Measurements from ENCODE around the gene ITPK1.

Gene ITPK1

DNA sequence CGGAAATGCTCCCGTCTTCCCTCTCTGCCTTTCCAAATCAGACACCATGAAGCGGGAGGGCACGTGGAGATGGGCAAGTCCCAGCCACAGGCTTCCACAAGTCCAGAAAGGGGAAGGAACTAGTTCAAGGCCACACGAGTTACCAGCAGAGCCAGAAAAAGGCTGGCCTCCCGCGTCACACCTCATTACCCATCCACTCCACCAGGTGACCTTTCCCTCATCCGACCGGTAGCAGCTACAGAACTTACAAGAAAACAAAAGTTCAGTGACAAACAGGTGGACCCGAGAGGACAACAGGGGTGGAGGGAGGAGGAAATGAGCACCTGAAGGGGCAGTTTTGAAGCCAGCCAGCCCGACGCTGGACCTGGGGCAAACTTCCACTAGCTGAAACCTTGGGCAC, 145.9 kb downstream of the ITPK1 start:
- Histone ChIP-seq H3K9ac (ENCODE audit: low read depth, low read length) (no peak overlapping the region), H3K4me3 (ENCODE audit: low read depth, low read length) (no peak overlapping the region), H3K36me3 (ENCODE audit: control insufficient read depth, insufficient read depth, low read length) (no peaks in the 10 kb centered on the region), H3K9me3 (ENCODE audit: control insufficient read depth, insufficient read depth, low read length) (no peaks in the 10 kb centered on the region), H3K27me3 (ENCODE audit: control insufficient read depth, insufficient read depth, low read length) (no peaks in the 10 kb centered on the region), H3K4me1 (ENCODE audit: control insufficient read depth, insufficient read depth, low read length) (peaks cover 3% of the 10 kb centered on the region)

GRCh38 chr14:92969430-92969829, 146.3 kb downstream of the ITPK1 start:
- peaks cover 4% of the 10 kb centered on the region for H3K4me1 ChIP-seq (ENCODE audit: control insufficient read depth, insufficient read depth, low read length)
- H3K36me3 ChIP-seq (ENCODE audit: control insufficient read depth, insufficient read depth, low read length), result no peaks in the 10 kb centered on the region
- H3K9ac ChIP-seq (ENCODE audit: low read depth, low read length), result no peak overlapping the region
- H3K27me3 ChIP-seq (ENCODE audit: control insufficient read depth, insufficient read depth, low read length), result no peaks in the 10 kb centered on the region
- no peak overlapping the region for H3K4me3 ChIP-seq (ENCODE audit: low read depth, low read length)
- H3K9me3 ChIP-seq (ENCODE audit: control insufficient read depth, insufficient read depth, low read length), result no peaks in the 10 kb centered on the region

DNA sequence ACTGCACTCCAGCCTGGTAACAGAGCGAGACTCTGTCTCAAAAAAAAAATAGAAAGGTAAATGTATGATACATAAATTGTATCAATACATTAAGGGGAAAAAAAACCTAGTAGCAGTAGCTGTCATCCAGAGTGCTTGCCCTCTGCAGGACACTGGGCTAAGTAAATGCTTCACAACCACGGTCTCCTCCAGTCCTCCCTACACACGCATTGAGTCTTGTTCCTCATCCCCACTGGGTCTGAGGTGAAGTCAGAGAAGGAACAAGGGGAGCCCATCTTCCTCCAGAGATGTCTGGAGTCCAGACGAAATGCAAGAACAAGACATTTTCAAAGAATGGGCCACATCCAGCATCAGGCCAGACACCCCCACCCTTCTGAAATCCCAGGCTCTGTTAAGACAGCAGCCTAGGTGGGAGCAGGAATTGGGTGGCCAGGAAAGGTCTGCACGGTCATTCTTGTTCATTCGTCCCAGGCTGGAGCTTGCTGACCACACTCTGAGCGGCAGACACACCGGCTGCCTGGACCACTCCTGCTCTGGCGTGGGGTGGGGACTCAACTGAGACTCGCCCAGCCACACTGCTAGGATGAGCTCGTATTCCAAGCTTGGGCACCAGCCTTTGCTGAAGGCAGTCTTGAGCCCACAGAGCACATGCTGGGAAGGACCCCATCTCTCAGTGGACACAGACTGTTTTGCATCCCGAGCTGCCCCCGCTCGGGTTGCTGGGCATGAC, 147.3 kb downstream of the ITPK1 start:
- Histone ChIP-seq H3K27me3 (ENCODE audit: control insufficient read depth, insufficient read depth, low read length) (no peaks in the 10 kb centered on the region), H3K4me3 (ENCODE audit: low read depth, low read length) (no peak overlapping the region), H3K4me1 (ENCODE audit: control insufficient read depth, insufficient read depth, low read length) (peaks cover 7% of the 10 kb centered on the region), H3K36me3 (ENCODE audit: control insufficient read depth, insufficient read depth, low read length) (no peaks in the 10 kb centered on the region), H3K9me3 (ENCODE audit: control insufficient read depth, insufficient read depth, low read length) (no peaks in the 10 kb centered on the region), H3K9ac (ENCODE audit: low read depth, low read length) (no peak overlapping the region)

DNA sequence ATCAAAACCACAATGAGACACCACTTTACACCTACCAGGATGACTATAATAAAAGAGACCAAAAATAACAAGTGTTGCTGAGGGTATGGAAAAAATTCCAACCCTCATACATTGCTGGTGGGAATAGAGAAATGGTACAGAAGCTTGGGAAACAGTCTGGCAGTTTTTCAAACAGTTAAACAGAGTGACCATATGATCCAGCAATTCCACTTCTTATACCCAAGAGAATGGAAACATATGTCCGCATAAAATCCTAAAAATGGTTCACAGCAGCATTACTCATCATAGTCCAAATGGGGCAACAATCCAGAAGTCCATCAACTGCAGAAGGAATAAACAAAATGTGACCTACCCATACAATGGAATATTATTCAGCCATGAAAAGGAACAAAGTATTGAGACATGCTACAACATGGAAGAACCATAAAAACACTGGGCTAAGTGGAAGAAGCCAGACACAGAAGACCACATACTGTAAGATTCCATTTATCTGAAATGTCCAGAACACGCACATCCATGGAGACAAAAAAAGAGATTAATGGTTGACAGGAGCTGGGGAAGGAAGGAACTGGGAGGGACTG, 148.3 kb downstream of the ITPK1 start:
- no peak overlapping the region for H3K4me3 ChIP-seq (ENCODE audit: low read depth, low read length)
- H3K27me3 ChIP-seq (ENCODE audit: control insufficient read depth, insufficient read depth, low read length), result no peaks in the 10 kb centered on the region
- H3K9ac ChIP-seq (ENCODE audit: low read depth, low read length), result no peak overlapping the region
- H3K9me3 ChIP-seq (ENCODE audit: control insufficient read depth, insufficient read depth, low read length), result no peaks in the 10 kb centered on the region
- H3K4me1 ChIP-seq (ENCODE audit: control insufficient read depth, insufficient read depth, low read length), result peaks cover 5% of the 10 kb centered on the region
- no peaks in the 10 kb centered on the region for H3K36me3 ChIP-seq (ENCODE audit: control insufficient read depth, insufficient read depth, low read length)

- peaks cover 7% of the 10 kb centered on the region for H3K36me3 ChIP-seq (ENCODE audit: control insufficient read depth, insufficient read depth, low read length)
Observed at GRCh38 chr14:92965281-92965680, 150.4 kb downstream of the ITPK1 start.

GRCh38 chr14:92964124-92965109, 151.3 kb downstream of the ITPK1 start:
- Histone ChIP-seq H3K4me1 (ENCODE audit: control insufficient read depth, insufficient read depth, low read length) (peaks cover 5% of the 10 kb centered on the region), H3K4me3 (ENCODE audit: low read depth, low read length) (no peak overlapping the region), H3K27me3 (ENCODE audit: control insufficient read depth, insufficient read depth, low read length) (no peaks in the 10 kb centered on the region), H3K9me3 (ENCODE audit: control insufficient read depth, insufficient read depth, low read length) (no peaks in the 10 kb centered on the region), H3K9ac (ENCODE audit: low read depth, low read length) (no peak overlapping the region), H3K36me3 (ENCODE audit: control insufficient read depth, insufficient read depth, low read length) (peaks cover 7% of the 10 kb centered on the region)

More at GRCh38 chr14:92965281-92965680, 150.4 kb downstream of the ITPK1 start:
- no peaks in the 10 kb centered on the region for H3K9me3 ChIP-seq (ENCODE audit: control insufficient read depth, insufficient read depth, low read length)
- H3K4me3 ChIP-seq (ENCODE audit: low read depth, low read length), result no peak overlapping the region
- H3K27me3 ChIP-seq (ENCODE audit: control insufficient read depth, insufficient read depth, low read length), result no peaks in the 10 kb centered on the region
- no peak overlapping the region for H3K9ac ChIP-seq (ENCODE audit: low read depth, low read length)
- H3K4me1 ChIP-seq (ENCODE audit: control insufficient read depth, insufficient read depth, low read length), result peaks cover 5% of the 10 kb centered on the region

- Histone ChIP-seq H3K27me3 (ENCODE audit: control insufficient read depth, insufficient read depth, low read length) (no peaks in the 10 kb centered on the region), H3K4me3 (ENCODE audit: low read depth, low read length) (no peak overlapping the region), H3K9ac (ENCODE audit: low read depth, low read length) (no peak overlapping the region), H3K4me1 (ENCODE audit: control insufficient read depth, insufficient read depth, low read length) (peaks cover 5% of the 10 kb centered on the region), H3K36me3 (ENCODE audit: control insufficient read depth, insufficient read depth, low read length) (peaks cover 8% of the 10 kb centered on the region), H3K9me3 (ENCODE audit: control insufficient read depth, insufficient read depth, low read length) (no peaks in the 10 kb centered on the region)
Observed at GRCh38 chr14:92963301-92964123, 152.2 kb downstream of the ITPK1 start.

GRCh38 chr14:92962831-92963095, 153.0 kb downstream of the ITPK1 start:
- Histone ChIP-seq H3K27me3 (ENCODE audit: control insufficient read depth, insufficient read depth, low read length) (no peaks in the 10 kb centered on the region), H3K9me3 (ENCODE audit: control insufficient read depth, insufficient read depth, low read length) (no peaks in the 10 kb centered on the region), H3K4me1 (ENCODE audit: control insufficient read depth, insufficient read depth, low read length) (peaks cover 5% of the 10 kb centered on the region), H3K4me3 (ENCODE audit: low read depth, low read length) (no peak overlapping the region), H3K36me3 (ENCODE audit: control insufficient read depth, insufficient read depth, low read length) (peaks cover 15% of the 10 kb centered on the region), H3K9ac (ENCODE audit: low read depth, low read length) (no peak overlapping the region)

- Histone ChIP-seq H3K4me3 (ENCODE audit: low read depth, low read length) (no peak overlapping the region), H3K9me3 (ENCODE audit: control insufficient read depth, insufficient read depth, low read length) (no peaks in the 10 kb centered on the region), H3K27me3 (ENCODE audit: control insufficient read depth, insufficient read depth, low read length) (no peaks in the 10 kb centered on the region), H3K9ac (ENCODE audit: low read depth, low read length) (no peak overlapping the region), H3K36me3 (ENCODE audit: control insufficient read depth, insufficient read depth, low read length) (peaks cover 20% of the 10 kb centered on the region), H3K4me1 (ENCODE audit: control insufficient read depth, insufficient read depth, low read length) (peaks cover 5% of the 10 kb centered on the region)
Observed at GRCh38 chr14:92962031-92962830, 153.5 kb downstream of the ITPK1 start.

- H3K4me1 ChIP-seq (ENCODE audit: control insufficient read depth, insufficient read depth, low read length), result peaks cover 5% of the 10 kb centered on the region
- H3K9me3 ChIP-seq (ENCODE audit: control insufficient read depth, insufficient read depth, low read length), result no peaks in the 10 kb centered on the region
- H3K9ac ChIP-seq (ENCODE audit: low read depth, low read length), result no peak overlapping the region
- no peak overlapping the region for H3K4me3 ChIP-seq (ENCODE audit: low read depth, low read length)
- H3K27me3 ChIP-seq (ENCODE audit: control insufficient read depth, insufficient read depth, low read length), result no peaks in the 10 kb centered on the region
- peaks cover 20% of the 10 kb centered on the region for H3K36me3 ChIP-seq (ENCODE audit: control insufficient read depth, insufficient read depth, low read length)
Observed at GRCh38 chr14:92961567-92961855, 154.2 kb downstream of the ITPK1 start.
